ENCODE results near the gene PPP1R3G.

Gene PPP1R3G

DNA sequence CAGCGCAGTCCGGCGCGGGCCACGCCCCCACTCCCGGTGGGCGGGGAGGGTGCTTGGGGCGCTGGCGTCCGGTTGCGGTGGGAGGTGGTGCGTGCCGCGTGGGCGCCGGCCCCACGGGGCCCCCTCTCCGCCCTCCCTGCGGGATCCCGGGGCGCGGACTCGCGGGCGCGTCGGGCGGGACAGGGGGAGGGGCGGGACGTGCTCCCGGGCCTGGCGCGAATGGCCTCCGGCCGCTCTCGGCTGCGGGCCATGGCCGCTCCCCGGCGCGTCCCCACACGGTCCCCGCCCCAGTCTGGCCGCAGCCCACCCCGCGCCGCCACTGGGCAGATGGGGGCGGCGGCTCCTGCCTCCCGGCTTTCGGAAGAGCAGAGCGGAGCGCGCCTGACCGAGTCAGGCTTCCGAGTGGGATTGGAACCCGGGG is 771 bp upstream of the PPP1R3G start:
- TF ChIP-seq, protein P1, sequence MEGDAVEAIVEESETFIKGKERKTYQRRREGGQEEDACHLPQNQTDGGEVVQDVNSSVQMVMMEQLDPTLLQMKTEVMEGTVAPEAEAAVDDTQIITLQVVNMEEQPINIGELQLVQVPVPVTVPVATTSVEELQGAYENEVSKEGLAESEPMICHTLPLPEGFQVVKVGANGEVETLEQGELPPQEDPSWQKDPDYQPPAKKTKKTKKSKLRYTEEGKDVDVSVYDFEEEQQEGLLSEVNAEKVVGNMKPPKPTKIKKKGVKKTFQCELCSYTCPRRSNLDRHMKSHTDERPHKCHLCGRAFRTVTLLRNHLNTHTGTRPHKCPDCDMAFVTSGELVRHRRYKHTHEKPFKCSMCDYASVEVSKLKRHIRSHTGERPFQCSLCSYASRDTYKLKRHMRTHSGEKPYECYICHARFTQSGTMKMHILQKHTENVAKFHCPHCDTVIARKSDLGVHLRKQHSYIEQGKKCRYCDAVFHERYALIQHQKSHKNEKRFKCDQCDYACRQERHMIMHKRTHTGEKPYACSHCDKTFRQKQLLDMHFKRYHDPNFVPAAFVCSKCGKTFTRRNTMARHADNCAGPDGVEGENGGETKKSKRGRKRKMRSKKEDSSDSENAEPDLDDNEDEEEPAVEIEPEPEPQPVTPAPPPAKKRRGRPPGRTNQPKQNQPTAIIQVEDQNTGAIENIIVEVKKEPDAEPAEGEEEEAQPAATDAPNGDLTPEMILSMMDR (IDR thresholded peaks at IDR 0.05; ENCODE audit: insufficient read depth, low read length, poor library complexity, severe bottlenecking): no peak
- Histone ChIP-seq H3K36me3 (ENCODE audit: control insufficient read depth, insufficient read depth, low read length) (no peaks in the 10 kb centered on the region), H3K27me3 (replicated peaks; ENCODE audit: control insufficient read depth, insufficient read depth, low read length) (peaks cover 2% of the 10 kb centered on the region; the same call in 1 of the 2 replicates), H3K4me3 (replicated peaks; ENCODE audit: low read depth, low read length) (peak overlapping the region; percentile 66)
- DNase-seq (ENCODE audit: extremely low read depth, insufficient read length): no peak

DNA sequence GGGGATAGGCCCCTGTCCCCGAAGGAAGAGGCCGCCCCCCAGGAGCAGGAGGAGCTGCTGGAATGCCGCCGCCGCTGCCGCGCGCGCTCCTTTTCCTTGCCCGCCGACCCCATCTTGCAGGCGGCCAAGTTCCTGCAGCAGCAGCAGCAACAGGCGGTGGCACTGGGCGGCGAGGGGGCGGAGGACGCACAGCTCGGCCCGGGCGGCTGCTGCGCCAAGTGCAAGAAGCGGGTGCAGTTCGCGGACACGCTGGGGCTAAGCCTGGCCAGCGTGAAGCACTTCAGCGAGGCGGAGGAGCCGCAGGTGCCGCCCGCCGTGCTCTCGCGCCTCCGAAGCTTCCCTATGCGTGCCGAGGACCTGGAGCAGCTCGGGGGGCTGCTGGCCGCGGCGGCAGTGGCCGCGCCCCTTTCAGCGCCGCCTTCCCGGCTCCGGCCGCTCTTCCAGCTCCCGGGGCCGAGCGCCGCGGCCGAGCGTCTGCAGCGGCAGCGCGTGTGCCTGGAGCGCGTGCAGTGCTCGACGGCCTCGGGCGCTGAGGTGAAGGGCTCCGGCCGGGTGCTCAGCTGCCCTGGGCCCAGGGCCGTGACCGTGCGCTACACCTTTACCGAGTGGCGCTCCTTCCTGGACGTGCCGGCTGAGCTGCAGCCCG is 630 bp downstream of the PPP1R3G start:
- Histone ChIP-seq H3K27me3 (replicated peaks; ENCODE audit: control insufficient read depth, insufficient read depth, low read length) (peaks cover 2% of the 10 kb centered on the region; the same call in 1 of the 2 replicates), H3K4me3 (replicated peaks; ENCODE audit: low read depth, low read length) (peak overlapping the region; percentile 66), H3K36me3 (ENCODE audit: control insufficient read depth, insufficient read depth, low read length) (no peaks in the 10 kb centered on the region)
- TF ChIP-seq, protein P1 (IDR thresholded peaks at IDR 0.05; ENCODE audit: insufficient read depth, low read length, poor library complexity, severe bottlenecking): no peak
- peak; percentile 57 for DNase-seq (ENCODE audit: extremely low read depth, insufficient read length)

DNA sequence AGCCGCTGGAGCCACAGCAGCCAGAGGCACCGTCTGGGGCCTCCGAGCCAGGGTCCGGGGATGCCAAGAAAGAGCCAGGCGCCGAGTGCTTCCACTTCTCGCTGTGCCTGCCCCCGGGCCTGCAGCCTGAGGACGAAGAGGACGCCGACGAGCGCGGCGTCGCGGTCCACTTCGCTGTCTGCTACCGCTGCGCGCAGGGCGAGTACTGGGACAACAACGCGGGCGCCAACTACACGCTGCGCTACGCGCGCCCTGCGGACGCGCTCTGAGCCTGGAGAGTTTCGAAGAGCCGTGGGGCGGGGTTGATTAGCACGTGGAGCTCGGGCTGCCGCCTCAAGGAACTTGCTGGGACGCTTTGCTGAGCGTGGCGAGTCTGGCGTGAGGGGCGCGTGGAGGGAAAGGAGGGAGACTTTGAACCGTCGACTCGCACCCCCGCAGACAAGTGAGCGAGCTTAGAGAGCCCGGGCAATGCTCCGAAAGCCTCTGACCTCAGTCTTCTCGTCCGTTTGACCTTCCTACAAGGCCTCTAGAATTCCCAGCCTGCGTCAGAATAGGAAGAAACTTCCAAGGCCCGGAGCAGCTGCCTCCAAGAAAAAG is 1.3 kb downstream of the PPP1R3G start:
- Histone ChIP-seq H3K27me3 (replicated peaks; ENCODE audit: control insufficient read depth, insufficient read depth, low read length) (peaks cover 2% of the 10 kb centered on the region; the same call in 1 of the 2 replicates), H3K4me3 (replicated peaks; ENCODE audit: low read depth, low read length) (no peak overlapping the region; the same call in none of the 2 replicates), H3K36me3 (ENCODE audit: control insufficient read depth, insufficient read depth, low read length) (no peaks in the 10 kb centered on the region)
- TF ChIP-seq, protein P1 (IDR thresholded peaks at IDR 0.05; ENCODE audit: insufficient read depth, low read length, poor library complexity, severe bottlenecking): no peak
- no peak for DNase-seq (ENCODE audit: extremely low read depth, insufficient read length)

DNA sequence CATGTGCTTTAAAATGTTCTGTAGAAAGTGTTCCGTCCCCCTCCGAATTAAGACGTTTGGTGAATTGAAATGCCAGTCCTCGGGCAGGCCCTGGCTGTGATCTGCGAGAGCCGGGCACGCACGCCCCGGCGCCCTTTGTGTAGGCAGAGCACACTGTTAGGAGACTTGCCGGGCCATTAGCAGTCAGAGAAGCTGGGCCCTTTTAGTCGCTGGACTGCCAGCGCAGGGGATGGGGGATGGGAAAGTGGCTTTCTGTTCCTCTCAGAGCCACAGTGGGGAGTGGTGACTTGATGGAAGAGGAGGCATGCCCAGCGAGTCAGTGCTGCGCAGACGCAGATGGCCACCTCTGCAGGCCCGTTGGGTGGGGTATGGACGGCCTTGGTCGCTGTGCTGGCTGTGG is 2.2 kb downstream of the PPP1R3G start:
- H3K27me3 ChIP-seq (replicated peaks; ENCODE audit: control insufficient read depth, insufficient read depth, low read length): peaks cover 2% of the 10 kb centered on the region; the same call in 1 of the 2 replicates
- TF ChIP-seq, protein P1 (IDR thresholded peaks at IDR 0.05; ENCODE audit: insufficient read depth, low read length, poor library complexity, severe bottlenecking): no peak

DNA sequence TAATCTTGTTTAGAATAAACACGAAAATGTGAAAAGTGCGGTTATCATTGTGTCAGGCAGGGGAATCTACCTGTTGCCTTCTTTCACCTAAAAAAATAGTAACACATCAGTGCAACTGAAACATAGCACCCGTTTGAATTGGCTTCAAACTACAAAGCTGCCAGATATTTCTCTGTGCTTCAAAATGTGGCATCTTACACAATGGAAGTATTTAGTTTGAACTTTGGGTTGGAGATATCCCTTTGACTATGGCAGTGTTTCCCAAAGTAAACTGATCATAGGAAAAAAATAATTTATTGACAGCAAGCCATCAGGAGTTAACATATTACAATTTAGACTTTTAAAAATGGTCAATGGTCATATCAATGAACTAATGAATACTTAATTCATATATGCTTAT is 3.6 kb downstream of the PPP1R3G start:
- H3K4me3 ChIP-seq (replicated peaks; ENCODE audit: low read depth, low read length): no peak overlapping the region

More for the DNA sequence above, 2.2 kb downstream of the PPP1R3G start:
- DNase-seq (ENCODE audit: extremely low read depth, insufficient read length): no peak
- Histone ChIP-seq H3K36me3 (ENCODE audit: control insufficient read depth, insufficient read depth, low read length) (no peaks in the 10 kb centered on the region), H3K4me3 (replicated peaks; ENCODE audit: low read depth, low read length) (no peak overlapping the region)

More for the DNA sequence above, 3.6 kb downstream of the PPP1R3G start:
- no peaks in the 10 kb centered on the region for H3K36me3 ChIP-seq (ENCODE audit: control insufficient read depth, insufficient read depth, low read length)
- TF ChIP-seq, protein P1 (IDR thresholded peaks at IDR 0.05; ENCODE audit: insufficient read depth, low read length, poor library complexity, severe bottlenecking): no peak
- H3K27me3 ChIP-seq (replicated peaks; ENCODE audit: control insufficient read depth, insufficient read depth, low read length): peaks cover 2% of the 10 kb centered on the region; the same call in 1 of the 2 replicates
- no peak for DNase-seq (ENCODE audit: extremely low read depth, insufficient read length)

Measured in GM06990 (cell line).